Endothelial cell of umbilical vein (primary cell): Measurements from ENCODE around the gene NUP153. TPM values are rescaled to one million over a fixed set of nuclear protein-coding genes. Genes with fewer than 3 reads are reported as not detected.

Experiments used
- BruUV-seq: library from RNA; stranded (reverse); fragments of 400-500 nt; replicated peaks from 2 replicates; lab custom pipeline; 2021; lab: Mats Ljungman, UMichigan
- CTCF ChIA-PET: fragments of 300-600, 350-600 bp; sonication (Branson Sonifier 250); formaldehyde crosslinking; loops from one replicate; lab custom pipeline; 2021; ENCODE audit warnings: antibody characterized with exemption, inconsistent platforms; lab: Charles Lee
- POLR2A ChIA-PET: fragments of 300-600, 350-600 bp; sonication (Branson Sonifier 250); formaldehyde crosslinking; loops from one replicate; lab custom pipeline; 2021; ENCODE audit warnings: antibody characterized with exemption, inconsistent platforms; lab: Charles Lee
- DNase-seq: peaks from one replicate; pipeline ENCODE4 v3.0.0-alpha.2; 2011; ENCODE audit warnings: low read depth, low spot score
- FAIRE-seq: peaks from 2 replicates; lab custom pipeline; 2011; peaks lifted over from hg19 to GRCh38; lab: Jason Lieb, UNC
- H2AFZ ChIP-seq: 2 replicates; pipeline ENCODE4 v1.6.0; 2012; ENCODE audit warnings: low read depth, low read length, control low read depth, inconsistent platforms
- H3K27ac ChIP-seq: 2 replicates; pipeline ENCODE4 v1.5.1; 2011; ENCODE audit warnings: low read depth, mild to moderate bottlenecking, control low read depth, low read length, moderate library complexity; ENCODE audit not compliant: insufficient read depth
- H3K27me3 ChIP-seq, 2 experiments: 2 replicates each; pipeline versions ENCODE4 v1.6.0 to v1.6.1; 2011; ENCODE audit warnings: low read length in 2 of 2, mixed read lengths in 1 of 2; ENCODE audit not compliant: control insufficient read depth in 2 of 2, insufficient read depth in 2 of 2
- H3K36me3 ChIP-seq, 2 experiments: 2 replicates in 1 of 2; 3 replicates in 1 of 2; pipeline ENCODE4 v1.5.1; 2011; ENCODE audit warnings: low read length in 2 of 2, mild to moderate bottlenecking in 1 of 2, moderate library complexity in 1 of 2; ENCODE audit not compliant: control insufficient read depth in 2 of 2, insufficient read depth in 2 of 2; ENCODE audit errors: extremely low read depth in 1 of 2
- H3K4me1 ChIP-seq: 3 replicates; pipeline ENCODE4 v1.5.1; 2011; ENCODE audit warnings: mild to moderate bottlenecking, low read length; ENCODE audit not compliant: control insufficient read depth, insufficient read depth; ENCODE audit errors: extremely low read depth
- H3K4me2 ChIP-seq: 2 replicates; pipeline ENCODE4 v1.6.1; 2011; ENCODE audit warnings: low read length, control low read depth, mixed read lengths; ENCODE audit not compliant: insufficient read depth
- H3K4me3 ChIP-seq, 3 experiments: fragments of 200-600 bp in 1 of 3; sonication (generic), shearing (Covaris generic) in 1 of 3; replicated peaks in 1 of 3; 2 replicates each; pipeline ENCODE4 v1.5.1; 2011 to 2016; ENCODE audit warnings: control low read depth in 3 of 3, low read length in 3 of 3, mild to moderate bottlenecking in 2 of 3, inconsistent platforms in 1 of 3, low read depth in 1 of 3, moderate library complexity in 1 of 3; ENCODE audit not compliant: insufficient read depth in 1 of 3
- H3K79me2 ChIP-seq: 2 replicates; pipeline ENCODE4 v1.6.0; 2012; ENCODE audit warnings: low read length, inconsistent platforms; ENCODE audit not compliant: control insufficient read depth, insufficient read depth
- H3K9ac ChIP-seq: replicated peaks from 2 replicates; pipeline ENCODE3; 2011; ENCODE audit warnings: low read length, control low read depth; ENCODE audit not compliant: insufficient read depth; ENCODE audit errors: extremely low read depth
- H3K9me1 ChIP-seq: replicated peaks from 3 replicates; pipeline ENCODE4 v1.6.0; 2011; ENCODE audit warnings: mild to moderate bottlenecking, low read length; ENCODE audit not compliant: control insufficient read depth, insufficient read depth; ENCODE audit errors: extremely low read depth
- H3K9me3 ChIP-seq: replicated peaks from 2 replicates; pipeline ENCODE4 v1.5.1; 2012; ENCODE audit warnings: low read length, inconsistent platforms; ENCODE audit not compliant: control insufficient read depth, insufficient read depth
- H4K20me1 ChIP-seq: replicated peaks from 2 replicates; pipeline ENCODE3; 2011; ENCODE audit warnings: mild to moderate bottlenecking, low read length; ENCODE audit not compliant: control insufficient read depth, insufficient read depth; ENCODE audit errors: extremely low read depth
- EZH2 ChIP-seq: IDR thresholded peaks from 2 replicates; pipeline ENCODE4 v1.6.1; 2012; ENCODE audit warnings: borderline replicate concordance, low read depth, mild to moderate bottlenecking, moderate library complexity, low read length, inconsistent platforms; ENCODE audit not compliant: severe bottlenecking
- FOS ChIP-seq: IDR thresholded peaks from 2 replicates; pipeline ENCODE4 v1.6.1; 2011; ENCODE audit warnings: mild to moderate bottlenecking, low read length, moderate library complexity, borderline replicate concordance; ENCODE audit not compliant: insufficient read depth
- GATA2 ChIP-seq: IDR thresholded peaks from 2 replicates; pipeline ENCODE4 v1.7.0; 2011; ENCODE audit warnings: low read depth, mild to moderate bottlenecking, moderate library complexity, mixed read lengths, low read length; ENCODE audit not compliant: insufficient read length, insufficient read depth
- JUN ChIP-seq: IDR thresholded peaks from 2 replicates; pipeline ENCODE4 v1.6.1; 2011; ENCODE audit warnings: borderline replicate concordance, low read depth; ENCODE audit not compliant: insufficient read length, insufficient read depth
- MYC ChIP-seq: IDR thresholded peaks from one replicate; pipeline ENCODE4 v1.6.1; 2011; ENCODE audit warnings: mild to moderate bottlenecking, low read depth, low read length
- POLR2A ChIP-seq: IDR thresholded peaks from 2 replicates; pipeline ENCODE4 v1.6.1; 2012; ENCODE audit warnings: low read depth, mild to moderate bottlenecking, control low read depth, low read length
- POLR2AphosphoS5 ChIP-seq: IDR thresholded peaks from 2 replicates; pipeline ENCODE4 v1.6.1; 2012; ENCODE audit warnings: low read depth, mild to moderate bottlenecking, control low read depth, low read length, moderate library complexity; ENCODE audit not compliant: insufficient read depth
- dilution Hi-C: fragments of 300-500 bp; cut with MboI; formaldehyde crosslinking; loops from one replicate; pipeline ENCODE4 v1.15.0; 2019; ENCODE audit warnings: low sequenced_read_pairs; ENCODE audit not compliant: extremely low pct_ligation_motif_present
- intact Hi-C: fragments of 100-400 bp; cut with micrococcal nuclease; formaldehyde crosslinking; loops from one replicate; pipeline ENCODE4 v1.10.0; 2022
- polyA plus RNA-seq, 4 experiments: library from polyadenylated mRNA; depleted of rRNA in 3 of 4; stranded (reverse) in 3 of 4; unstranded in 1 of 4; fragments of >200 nt; gene quantifications; 2 replicates each; pipeline versions ENCODE4 v1.2.1 to v1.2.3, GENCODE V29; 2011 to 2012; ENCODE audit warnings: missing spikeins in 1 of 4
- total RNA-seq: library from RNA; stranded (reverse); gene quantifications from 2 replicates; pipeline ENCODE4 v1.2.3, GENCODE V29; 2021
- TF ChIP-seq, protein P1 (sequence below), 2 donors: IDR thresholded peaks; 1 replicate in 1 of 2; 2 replicates in 1 of 2; pipeline ENCODE4 v1.5.1; 2011; ENCODE audit warnings: low read length in 2 of 2, mild to moderate bottlenecking in 2 of 2, moderate library complexity in 2 of 2, control low read depth in 1 of 2, inconsistent platforms in 1 of 2, low read depth in 1 of 2; ENCODE audit not compliant: insufficient read depth in 1 of 2; ENCODE audit errors: extremely low read depth in 1 of 2
- TF ChIP-seq, protein P2 (sequence below): IDR thresholded peaks from 2 replicates; pipeline ENCODE4 v1.6.1; 2011; ENCODE audit not compliant: insufficient read depth, insufficient read length

NUP153 gene
- total and polyA plus RNA-seq, 2 donors (not counting 3 experiments of a cell fraction or from before 2014, with no cell fraction given) = 22.0 to 51.0 TPM

DNA sequence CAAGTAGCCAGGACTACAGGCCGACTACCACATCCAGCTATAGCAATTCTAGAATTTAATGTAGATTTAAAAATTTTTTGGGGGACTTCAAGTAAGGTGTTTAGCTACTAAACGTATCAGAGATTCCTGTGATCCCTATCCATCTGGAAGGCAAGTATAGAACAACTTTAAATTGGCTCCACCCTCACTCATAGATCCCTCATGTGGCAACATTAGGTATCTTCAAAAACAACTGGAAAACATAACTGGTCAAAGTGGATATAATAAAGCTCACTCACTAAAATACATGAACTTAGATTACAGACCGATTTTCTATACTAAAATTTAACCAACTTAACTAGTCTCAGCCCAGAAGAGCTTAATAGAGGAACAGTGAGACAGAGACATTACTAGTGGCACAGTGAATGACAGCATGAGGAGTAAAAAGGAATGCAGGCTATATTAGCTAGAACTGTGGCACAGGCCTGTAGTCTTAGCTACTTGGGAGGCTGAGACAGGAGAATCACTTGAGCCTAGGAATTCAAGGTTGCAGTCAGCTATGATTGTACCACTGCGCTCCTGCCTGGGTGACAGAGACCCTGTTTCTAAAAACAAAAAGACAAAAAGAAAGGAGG is 14.7 kb downstream of the NUP153 start:
- Histone ChIP-seq H4K20me1 (peaks cover 7% of the 10 kb centered on the region), H2AFZ (no peak overlapping the region), H3K36me3 (peaks cover 0 to 3% of the 10 kb centered on the region in 2 experiments), H3K79me2 (peaks cover 96% of the 10 kb centered on the region), H3K27ac (no peak overlapping the region), H3K4me1 (peaks cover 4% of the 10 kb centered on the region), H3K4me3 (no peak overlapping the region), H3K27me3 (no peaks in the 10 kb centered on the region), H3K9me1 (no peaks in the 10 kb centered on the region), H3K4me2 (no peak overlapping the region), H3K9me3 (no peaks in the 10 kb centered on the region), H3K9ac (no peak overlapping the region)
- intact Hi-C loops = no loop called here
- DNase-seq (no peak), FAIRE-seq (no peak)
- no peak for TF ChIP-seq FOS
- TF ChIP-seq, protein P1, sequence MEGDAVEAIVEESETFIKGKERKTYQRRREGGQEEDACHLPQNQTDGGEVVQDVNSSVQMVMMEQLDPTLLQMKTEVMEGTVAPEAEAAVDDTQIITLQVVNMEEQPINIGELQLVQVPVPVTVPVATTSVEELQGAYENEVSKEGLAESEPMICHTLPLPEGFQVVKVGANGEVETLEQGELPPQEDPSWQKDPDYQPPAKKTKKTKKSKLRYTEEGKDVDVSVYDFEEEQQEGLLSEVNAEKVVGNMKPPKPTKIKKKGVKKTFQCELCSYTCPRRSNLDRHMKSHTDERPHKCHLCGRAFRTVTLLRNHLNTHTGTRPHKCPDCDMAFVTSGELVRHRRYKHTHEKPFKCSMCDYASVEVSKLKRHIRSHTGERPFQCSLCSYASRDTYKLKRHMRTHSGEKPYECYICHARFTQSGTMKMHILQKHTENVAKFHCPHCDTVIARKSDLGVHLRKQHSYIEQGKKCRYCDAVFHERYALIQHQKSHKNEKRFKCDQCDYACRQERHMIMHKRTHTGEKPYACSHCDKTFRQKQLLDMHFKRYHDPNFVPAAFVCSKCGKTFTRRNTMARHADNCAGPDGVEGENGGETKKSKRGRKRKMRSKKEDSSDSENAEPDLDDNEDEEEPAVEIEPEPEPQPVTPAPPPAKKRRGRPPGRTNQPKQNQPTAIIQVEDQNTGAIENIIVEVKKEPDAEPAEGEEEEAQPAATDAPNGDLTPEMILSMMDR (IDR thresholded peaks at IDR 0.05; ENCODE audit: extremely low read depth in 1 of 2, insufficient read depth in 1 of 2, low read depth in 1 of 2, low read length in 2 of 2) = no peak
- TF ChIP-seq POLR2AphosphoS5 = no peak
- TF ChIP-seq MYC = no peak
- TF ChIP-seq, protein P2, sequence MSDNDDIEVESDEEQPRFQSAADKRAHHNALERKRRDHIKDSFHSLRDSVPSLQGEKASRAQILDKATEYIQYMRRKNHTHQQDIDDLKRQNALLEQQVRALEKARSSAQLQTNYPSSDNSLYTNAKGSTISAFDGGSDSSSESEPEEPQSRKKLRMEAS = no peak
- no peak for TF ChIP-seq POLR2A
- no peak for TF ChIP-seq EZH2
- TF ChIP-seq GATA2 = no peak
- TF ChIP-seq JUN = no peak
- dilution Hi-C loops = no loop called here
- ChIA-PET POLR2A (interaction anchor here (0.6 kb wide), 1 partner anchor 12 kb away, joined by 3 read pairs; no protein-coding TSS in a partner anchor), CTCF (interaction anchor here (0.8 to 1.9 kb wide), 8 partner anchors 8 to 125 kb away, joined by 3 to 14 read pairs (median 4); no protein-coding TSS in a partner anchor)
- no TSS peak for BruUV-seq
